ENCODE data around the gene PVR.
A peak's percentile ranks its signal among the peaks of the same experiment; 100 is the strongest.
"Not testable (repeated sequence)": the region's sequence is repeated elsewhere in the genome, so short reads cannot be mapped to it uniquely, and the experiment has no call there.

Gene PVR

GRCh38 chr19:44672226-44672625 lies 28.5 kb downstream of the PVR start:
- DNase-seq (ENCODE audit: low read depth in 3 of 3), result no peak

- no peak for DNase-seq (ENCODE audit: low read depth in 3 of 3)
These were observed 29.8 kb downstream of the PVR start for GRCh38 chr19:44673510-44673909.

DNA sequence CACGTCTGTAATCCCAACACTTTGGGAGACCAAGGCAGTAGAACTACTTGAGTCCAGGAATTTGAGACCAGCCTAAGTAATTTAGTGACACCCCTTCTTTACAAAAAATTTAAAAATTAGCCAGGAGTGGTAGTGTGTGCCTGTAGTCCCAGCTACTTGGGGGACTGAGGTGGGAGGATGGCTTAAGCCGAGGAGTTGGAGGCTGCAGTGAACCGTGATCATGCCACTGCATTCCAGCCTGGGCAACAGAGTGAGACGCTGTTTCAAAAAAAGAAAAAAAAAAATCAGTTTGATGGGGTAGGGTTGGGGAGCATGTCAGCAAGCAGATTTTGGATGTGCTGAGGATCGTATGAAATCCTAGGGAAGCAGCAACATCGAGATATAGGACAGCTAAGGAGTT lies 31.8 kb downstream of the PVR start:
- no peak for DNase-seq (ENCODE audit: low read depth in 3 of 3)

- DNase-seq (ENCODE audit: low read depth in 3 of 3), result no peak
These were observed 33.5 kb downstream of the PVR start for GRCh38 chr19:44677019-44677811.

DNA sequence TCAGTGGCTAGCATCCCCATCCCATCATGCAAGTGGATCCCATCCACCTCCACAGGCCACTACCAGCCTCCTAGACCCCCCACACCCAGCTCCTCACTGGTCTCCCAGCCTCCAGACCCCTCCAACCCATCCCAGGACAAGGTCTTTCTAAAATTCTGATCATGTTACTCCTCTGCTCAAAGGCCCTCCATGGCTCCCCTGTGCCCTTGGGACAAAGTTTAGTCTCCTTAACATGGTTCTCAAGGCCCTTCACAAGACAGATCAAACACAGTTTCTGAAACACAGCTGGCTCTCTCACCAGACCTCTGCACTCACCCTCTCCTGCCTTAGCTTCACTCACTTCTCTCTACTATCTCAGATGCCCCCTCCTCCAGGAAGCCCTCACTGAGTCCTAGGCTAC lies 36.8 kb downstream of the PVR start:
- no peak for DNase-seq (ENCODE audit: low read depth in 3 of 3)

DNA sequence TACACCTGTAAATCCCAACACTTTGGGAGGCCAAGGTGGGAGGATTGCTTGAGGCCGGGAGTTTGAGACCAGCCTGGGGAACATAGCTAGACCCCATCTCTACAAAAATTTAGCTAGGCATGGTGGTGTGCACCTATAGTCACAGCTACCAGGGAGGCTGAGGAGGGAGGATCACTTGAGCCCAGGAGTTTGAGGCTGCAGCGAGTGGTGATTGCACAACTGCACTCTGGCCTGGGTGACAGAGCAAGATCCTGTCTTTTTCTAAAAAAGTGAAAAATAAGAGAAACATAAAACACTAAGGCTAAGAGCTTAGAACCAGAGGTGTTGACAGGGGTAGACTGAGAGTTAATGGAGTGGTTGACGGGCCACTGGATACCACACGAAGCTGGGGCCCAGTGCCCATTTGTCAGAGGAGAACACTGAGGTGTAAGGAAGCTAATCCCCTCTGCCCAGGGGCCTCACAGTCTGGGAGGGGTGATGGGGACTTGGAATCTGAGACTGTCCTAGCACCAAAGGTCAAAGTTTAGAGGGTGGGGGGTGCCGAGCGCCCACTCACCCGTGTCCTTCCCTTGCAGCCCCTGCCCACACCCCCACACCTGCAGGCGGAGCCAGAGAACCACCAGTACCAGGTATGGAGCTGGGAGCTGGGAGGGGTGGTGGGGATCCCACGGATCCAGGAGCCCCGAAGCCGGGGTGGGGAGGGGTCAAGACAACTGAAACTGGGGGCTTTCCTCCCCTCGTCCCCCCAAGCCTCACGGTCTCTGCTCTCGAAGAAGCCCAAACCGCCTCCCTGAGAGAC lies 38.5 kb downstream of the PVR start:
- DNase-seq (ENCODE audit: low read depth in 3 of 3), result no peak

DNA sequence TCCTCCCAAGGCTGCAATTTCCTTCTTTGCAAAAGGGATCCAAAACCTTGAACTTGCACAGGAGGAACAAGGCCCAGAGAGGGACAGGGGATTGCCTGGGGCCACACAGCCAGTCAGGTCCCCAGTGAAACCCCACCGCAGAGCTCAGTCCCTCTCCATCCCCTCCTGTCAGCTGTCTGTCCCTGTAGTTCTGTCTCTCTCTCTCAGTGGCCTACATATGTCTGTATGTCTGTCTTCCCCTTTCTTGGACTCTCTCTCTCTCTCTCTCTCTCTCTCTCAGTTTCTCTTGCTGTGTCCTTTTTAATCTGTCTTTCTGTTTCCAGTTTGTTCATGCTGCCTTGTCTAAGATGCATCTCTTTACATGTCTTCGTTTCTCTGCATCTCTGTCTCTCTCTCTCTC lies 39.1 kb downstream of the PVR start:
- DNase-seq (ENCODE audit: low read depth in 3 of 3), result no peak

DNA sequence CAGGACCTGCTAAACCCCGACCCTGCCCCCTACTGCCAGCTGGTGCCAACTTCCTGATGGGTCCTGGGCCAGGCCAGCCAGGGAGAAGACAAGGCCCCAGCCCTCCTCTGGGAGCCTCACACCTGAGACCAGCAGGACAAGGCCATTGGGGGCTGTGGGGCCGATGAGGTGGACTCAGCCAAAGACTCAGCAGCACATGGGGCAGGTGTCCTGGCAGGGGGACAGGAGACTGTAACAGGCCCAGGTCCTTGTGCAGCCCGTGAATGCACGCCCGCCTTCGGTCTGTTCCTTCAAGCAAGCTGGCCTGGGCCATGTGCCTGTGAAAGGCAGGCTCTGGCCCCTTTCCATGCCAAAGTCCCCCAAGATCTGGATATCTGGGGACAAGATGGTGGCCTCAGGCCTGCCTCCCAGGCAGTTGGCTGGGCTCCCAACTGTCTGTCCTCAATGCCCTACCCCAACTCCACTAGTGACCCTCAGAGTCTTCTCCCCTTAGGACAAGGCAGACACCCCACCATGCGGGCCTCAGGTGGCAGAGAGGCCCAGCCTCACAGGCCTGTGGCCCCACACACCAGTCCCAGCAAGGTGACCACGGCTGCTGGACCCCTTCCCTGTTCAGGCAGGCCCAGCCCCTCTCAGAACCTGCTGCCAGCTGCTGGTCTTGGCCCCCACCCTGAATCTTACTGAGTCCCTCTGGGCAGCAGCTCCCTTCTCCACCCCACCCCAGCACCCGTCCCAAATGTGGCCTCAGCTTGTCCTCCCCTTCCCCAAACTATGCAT lies 39.9 kb downstream of the PVR start:
- DNase-seq (ENCODE audit: low read depth in 3 of 3), result no peak

- not testable (repeated sequence) for DNase-seq (ENCODE audit: low read depth in 3 of 3)
These were observed 40.7 kb downstream of the PVR start for GRCh38 chr19:44684396-44684795.

- no peak for DNase-seq (ENCODE audit: low read depth in 3 of 3)
These were observed 41.5 kb downstream of the PVR start for GRCh38 chr19:44684892-44685863.

- DNase-seq (ENCODE audit: low read depth in 3 of 3), result no peak
These were observed 42.2 kb downstream of the PVR start for GRCh38 chr19:44685877-44686276.

DNA sequence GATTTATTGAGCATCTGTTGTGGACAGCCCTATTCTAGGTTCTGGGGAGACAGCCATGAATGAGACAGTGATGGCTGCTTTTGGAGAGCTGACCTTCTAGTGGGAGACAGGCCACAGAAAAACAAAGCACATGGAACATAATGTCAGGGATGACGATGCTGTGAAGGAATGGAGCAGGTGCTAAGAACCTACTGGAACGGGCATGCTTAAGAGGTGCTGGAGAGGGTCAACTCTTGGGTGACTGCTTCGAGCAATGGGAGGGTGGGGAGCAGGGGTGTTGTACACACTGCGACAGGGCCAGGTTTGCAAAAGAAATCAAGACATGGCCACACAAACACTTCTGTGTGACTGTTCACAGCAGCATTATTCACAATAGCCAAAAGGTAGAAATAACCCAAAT lies 43.2 kb downstream of the PVR start:
- no peak for DNase-seq (ENCODE audit: low read depth in 3 of 3)

- no peak for DNase-seq (ENCODE audit: low read depth in 3 of 3)
These were observed 44.2 kb downstream of the PVR start for GRCh38 chr19:44687888-44688287.

- DNase-seq (ENCODE audit: low read depth in 3 of 3), result peak; percentile 55 to 67 (median 62)
These were observed 45.8 kb downstream of the PVR start for GRCh38 chr19:44689290-44690130.

- no peak for DNase-seq (ENCODE audit: low read depth in 3 of 3)
These were observed 46.4 kb downstream of the PVR start for GRCh38 chr19:44690131-44690440.

DNA sequence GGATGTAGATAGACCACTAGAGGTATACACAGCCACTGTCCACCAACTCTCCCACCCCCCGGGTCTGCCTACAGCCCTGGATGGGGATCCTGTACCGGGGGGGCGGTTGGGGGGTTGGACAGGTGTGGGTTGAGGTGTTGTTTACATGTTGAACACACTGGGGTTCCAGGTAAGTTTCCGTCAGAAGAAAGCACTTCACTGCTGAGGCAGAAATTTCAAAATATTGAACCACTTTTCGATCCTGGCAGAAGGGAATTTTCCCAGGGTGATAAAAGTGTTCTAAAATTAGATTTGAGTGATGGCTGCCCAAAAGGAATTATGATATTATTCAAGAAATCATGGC lies 48.6 kb downstream of the PVR start:
- DNase-seq (ENCODE audit: low read depth in 3 of 3), result no peak

GRCh38 chr19:44694184-44694579 lies 50.5 kb downstream of the PVR start:
- no peak for DNase-seq (ENCODE audit: low read depth in 3 of 3)

- DNase-seq (ENCODE audit: low read depth in 3 of 3), result no peak
These were observed 53.4 kb downstream of the PVR start for GRCh38 chr19:44696939-44697669.

DNA sequence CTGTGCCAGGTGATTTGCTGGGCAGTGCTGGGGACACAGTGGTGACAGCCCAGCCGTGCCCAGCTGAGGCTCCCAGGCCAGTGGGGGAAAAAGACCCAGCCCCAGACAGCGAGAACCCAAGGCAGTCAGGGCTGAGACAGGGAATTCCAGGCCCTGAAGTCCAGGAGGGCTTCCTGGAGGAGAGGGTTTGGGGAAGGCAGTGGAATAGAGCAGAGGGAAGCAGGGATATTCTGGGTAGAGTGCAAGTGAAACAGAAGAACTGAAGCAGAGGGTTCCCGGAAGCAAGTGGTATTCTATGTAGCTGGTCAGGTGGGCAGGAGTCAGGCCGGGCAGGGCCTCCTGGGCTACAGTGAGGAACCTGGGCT lies 53.9 kb downstream of the PVR start:
- no peak for DNase-seq (ENCODE audit: low read depth in 3 of 3)
